K562 (cell line): ENCODE results near the gene SSH3. TPM values are rescaled to one million over a fixed set of nuclear protein-coding genes. Genes with fewer than 3 reads are reported as not detected.
A peak's percentile ranks its signal among the peaks of the same experiment; 100 is the strongest.

Experiments
- ARNT ChIP-seq, 2 experiments: fragments of 450-650 bp; IDR thresholded peaks; 2 replicates each; pipeline ENCODE4 v1.6.1; 2016; ENCODE audit warnings: mild to moderate bottlenecking in 1 of 2
- CEBPG ChIP-seq, 3 experiments: fragments of 200-800 bp in 1 of 3; sonication (Bioruptor generic) in 1 of 3; sonication (generic) in 1 of 3; formaldehyde crosslinking in 1 of 3; IDR thresholded peaks in 2 of 3; conservative IDR thresholded peaks in 1 of 3; 2 replicates each; pipeline versions ENCODE4 v1.6.1 to v1.8.0; 2016 to 2022; ENCODE audit warnings: missing compliant biosample characterization in 2 of 3, missing genetic modification characterization in 2 of 3, mild to moderate bottlenecking in 1 of 3, missing genetic modification reagents in 1 of 3
- CTBP1 ChIP-seq: fragments of 450-650 bp; IDR thresholded peaks from 2 replicates; pipeline ENCODE4 v1.6.1; 2016; ENCODE audit warnings: borderline replicate concordance
- DMBX1 ChIP-seq: fragments of 250-450 bp; sonication (Bioruptor Pico); IDR thresholded peaks from 2 replicates; pipeline ENCODE4 v1.8.0; 2022; ENCODE audit warnings: inconsistent platforms, mild to moderate bottlenecking, moderate library complexity, borderline replicate concordance
- FOXM1 ChIP-seq, 2 experiments: fragments of 450-650 bp in 1 of 2; sonication (generic) in 1 of 2; formaldehyde crosslinking in 1 of 2; IDR thresholded peaks; 2 replicates each; pipeline versions ENCODE4 v1.6.1 to v1.9.0; 2017 to 2022; ENCODE audit warnings: low read depth in 2 of 2, mild to moderate bottlenecking in 2 of 2, missing genetic modification reagents in 1 of 2, moderate library complexity in 1 of 2
- GATAD2B ChIP-seq: fragments of 450-650 bp; IDR thresholded peaks from 2 replicates; pipeline ENCODE4 v1.6.1; 2017; ENCODE audit warnings: mild to moderate bottlenecking, borderline replicate concordance
- GTF2F1 ChIP-seq: IDR thresholded peaks from 2 replicates; pipeline ENCODE4 v1.6.1; 2011; ENCODE audit warnings: low read depth, low read length, improper control_type of control experiment
- MCM3 ChIP-seq: fragments of 450-650 bp; IDR thresholded peaks from 2 replicates; pipeline ENCODE4 v1.6.1; 2016
- MTF1 ChIP-seq: fragments of 250-450 bp; sonication (Bioruptor Pico); IDR thresholded peaks from 2 replicates; pipeline ENCODE4 v1.9.0; 2021; ENCODE audit warnings: moderate library complexity, mild to moderate bottlenecking, inconsistent platforms, borderline replicate concordance
- NFIC ChIP-seq: fragments of 450-650 bp; IDR thresholded peaks from 2 replicates; pipeline ENCODE4 v1.6.1; 2017; ENCODE audit warnings: mild to moderate bottlenecking, inconsistent platforms
- POLR2H ChIP-seq: IDR thresholded peaks from 2 replicates; pipeline ENCODE4 v1.6.1; 2016; ENCODE audit warnings: missing genetic modification characterization, low read depth, mild to moderate bottlenecking, control low read depth, missing compliant biosample characterization, moderate library complexity
- RERE ChIP-seq: sonication (generic); formaldehyde crosslinking; IDR thresholded peaks from 2 replicates; pipeline ENCODE4 v1.8.0; 2023; ENCODE audit warnings: missing genetic modification reagents, mild to moderate bottlenecking, borderline replicate concordance
- SAFB2 ChIP-seq: fragments of 200-400 bp; formaldehyde crosslinking; IDR thresholded peaks from 2 replicates; pipeline ENCODE4 v1.6.1; 2018; ENCODE audit warnings: borderline replicate concordance, low read length, low read depth, moderate library complexity; ENCODE audit not compliant: severe bottlenecking
- TRIM28 ChIP-seq: fragments of 450-650 bp; IDR thresholded peaks from 2 replicates; pipeline ENCODE4 v1.6.1; 2017
- ZFP36 ChIP-seq: fragments of 150-350 bp; IDR thresholded peaks from 2 replicates; pipeline ENCODE4 v1.6.1; 2018; ENCODE audit warnings: low read length, low read depth; ENCODE audit not compliant: partially characterized antibody
- ZNF3 ChIP-seq: fragments of 250-450 bp; sonication (Bioruptor Pico); IDR thresholded peaks from 2 replicates; pipeline ENCODE4 v1.5.0; 2021; ENCODE audit warnings: mild to moderate bottlenecking, moderate library complexity
- ZNF507 ChIP-seq: conservative IDR thresholded peaks from 2 replicates; pipeline ENCODE4 v1.6.1; 2017; ENCODE audit warnings: missing genetic modification characterization, missing compliant biosample characterization
- polyA plus RNA-seq, 8 experiments: library from polyadenylated mRNA; depleted of rRNA in 4 of 8; stranded (reverse) in 5 of 8; unstranded in 3 of 8; fragments of >200 nt; fragmentation: Nextera tagmentation in 2 of 8; fragmentation: Illumina TruSeq in 1 of 8; extraction: Ambion mirVana in 2 of 8; extraction: Trizol in 1 of 8; gene quantifications; 2 replicates each; pipeline versions ENCODE4 v1.2.1 to v1.2.3, GENCODE V29; 2011 to 2014; ENCODE audit warnings: inconsistent platforms in 1 of 8, missing spikeins in 1 of 8
- total RNA-seq, 7 experiments: library from RNA; depleted of rRNA in 6 of 7; stranded (reverse); fragments of >200 nt in 6 of 7; fragmentation: Illumina TruSeq in 2 of 7; extraction: Trizol in 2 of 7; gene quantifications; 2 replicates each; pipeline versions ENCODE4 v1.2.1 to v1.2.3, GENCODE V29; 2011 to 2021; ENCODE audit warnings: low replicate concordance in 1 of 7
- TF ChIP-seq, protein P1 (sequence below): sonication (generic); formaldehyde crosslinking; IDR thresholded peaks from 2 replicates; pipeline ENCODE4 v1.8.1; 2023; ENCODE audit warnings: mild to moderate bottlenecking, missing genetic modification reagents

Gene SSH3
- total and polyA plus RNA-seq, 9 of the 15 experiments (the other 6 are each of a cell fraction or from before 2014, with no cell fraction given), result 0.07 to 1.0 (median 0.24) TPM; not detected in 3

GRCh38 chr11:67285541-67286498, 17.5 kb upstream of the SSH3 start (continued):
- TF ChIP-seq, protein P1, sequence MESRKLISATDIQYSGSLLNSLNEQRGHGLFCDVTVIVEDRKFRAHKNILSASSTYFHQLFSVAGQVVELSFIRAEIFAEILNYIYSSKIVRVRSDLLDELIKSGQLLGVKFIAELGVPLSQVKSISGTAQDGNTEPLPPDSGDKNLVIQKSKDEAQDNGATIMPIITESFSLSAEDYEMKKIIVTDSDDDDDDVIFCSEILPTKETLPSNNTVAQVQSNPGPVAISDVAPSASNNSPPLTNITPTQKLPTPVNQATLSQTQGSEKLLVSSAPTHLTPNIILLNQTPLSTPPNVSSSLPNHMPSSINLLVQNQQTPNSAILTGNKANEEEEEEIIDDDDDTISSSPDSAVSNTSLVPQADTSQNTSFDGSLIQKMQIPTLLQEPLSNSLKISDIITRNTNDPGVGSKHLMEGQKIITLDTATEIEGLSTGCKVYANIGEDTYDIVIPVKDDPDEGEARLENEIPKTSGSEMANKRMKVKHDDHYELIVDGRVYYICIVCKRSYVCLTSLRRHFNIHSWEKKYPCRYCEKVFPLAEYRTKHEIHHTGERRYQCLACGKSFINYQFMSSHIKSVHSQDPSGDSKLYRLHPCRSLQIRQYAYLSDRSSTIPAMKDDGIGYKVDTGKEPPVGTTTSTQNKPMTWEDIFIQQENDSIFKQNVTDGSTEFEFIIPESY (CRISPR knock-in tag), result peak; percentile 26; the same call in 1 of the 2 replicates
- TF ChIP-seq ZNF3 (CRISPR knock-in tag), result no peak
- TF ChIP-seq SAFB2, result no peak
- no peak for TF ChIP-seq MTF1 (CRISPR knock-in tag)
- TF ChIP-seq ZFP36, result no peak
- no peak for TF ChIP-seq NFIC
- no peak for TF ChIP-seq CEBPG (CRISPR knock-in tag; IDR thresholded peaks at IDR 0.05)
- TF ChIP-seq CEBPG (tag; conservative IDR thresholded peaks at IDR 0.05 in 1 of 2, IDR thresholded peaks at IDR 0.05 in 1 of 2), result no peak
- no peak for TF ChIP-seq CTBP1
- no peak for TF ChIP-seq RERE (CRISPR knock-in tag)
- no peak for TF ChIP-seq TRIM28
- no peak for TF ChIP-seq GTF2F1
- no peak for TF ChIP-seq POLR2H (tag)
- no peak for TF ChIP-seq GATAD2B
- TF ChIP-seq MCM3, result no peak
- no peak for TF ChIP-seq FOXM1 (IDR thresholded peaks at IDR 0.05; ENCODE audit: low read depth)
- no peak for TF ChIP-seq FOXM1 (CRISPR knock-in tag; IDR thresholded peaks at IDR 0.05; ENCODE audit: low read depth)
- TF ChIP-seq ARNT (IDR thresholded peaks at IDR 0.05), result no peak
- no peak for TF ChIP-seq ZNF507 (tag)
- TF ChIP-seq DMBX1, result no peak
